ENCODE measurements around the gene LCT.
"Not testable (repeated sequence)": the region's sequence is repeated elsewhere in the genome, so short reads cannot be mapped to it uniquely, and the experiment has no call there.

LCT gene

GRCh38 chr2:135795641-135796040 is 41.3 kb downstream of the LCT start:
- not testable (repeated sequence) for H3K27me3 ChIP-seq (ENCODE audit: low read depth, low read length); H3K9me3 ChIP-seq (ENCODE audit: control insufficient read depth in 1 of 2, low read length in 2 of 2); H3K4me3 ChIP-seq (ENCODE audit: low read depth in 1 of 2, low read length in 2 of 2); H3K27ac ChIP-seq (ENCODE audit: low read length); H3K36me3 ChIP-seq (ENCODE audit: control insufficient read depth in 1 of 2, insufficient read depth in 2 of 2, low read length in 2 of 2); H3K4me1 ChIP-seq (ENCODE audit: control insufficient read depth in 1 of 2, insufficient read depth in 2 of 2, low read length in 2 of 2)

- H3K4me3 ChIP-seq (ENCODE audit: low read depth in 1 of 2, low read length in 2 of 2) = no peak overlapping the region
- H3K36me3 ChIP-seq (ENCODE audit: control insufficient read depth in 1 of 2, insufficient read depth in 2 of 2, low read length in 2 of 2) = peaks cover 0 to 7% of the 10 kb centered on the region in 2 donors
- H3K9me3 ChIP-seq (ENCODE audit: control insufficient read depth in 1 of 2, low read length in 2 of 2) = no peaks in the 10 kb centered on the region
- H3K27ac ChIP-seq (ENCODE audit: low read length) = no peak overlapping the region
- H3K27me3 ChIP-seq (ENCODE audit: low read depth, low read length) = no peaks in the 10 kb centered on the region
- H3K4me1 ChIP-seq (ENCODE audit: control insufficient read depth in 1 of 2, insufficient read depth in 2 of 2, low read length in 2 of 2) = no peaks in the 10 kb centered on the region
Measured at GRCh38 chr2:135792401-135793150, 44.4 kb downstream of the LCT start.

- Histone ChIP-seq H3K9me3 (ENCODE audit: control insufficient read depth in 1 of 2, low read length in 2 of 2) (no peaks in the 10 kb centered on the region), H3K27ac (ENCODE audit: low read length) (no peak overlapping the region), H3K36me3 (ENCODE audit: control insufficient read depth in 1 of 2, insufficient read depth in 2 of 2, low read length in 2 of 2) (peaks cover 0 to 17% of the 10 kb centered on the region in 2 donors)
Measured at GRCh38 chr2:135791418-135792190, 45.4 kb downstream of the LCT start.

DNA sequence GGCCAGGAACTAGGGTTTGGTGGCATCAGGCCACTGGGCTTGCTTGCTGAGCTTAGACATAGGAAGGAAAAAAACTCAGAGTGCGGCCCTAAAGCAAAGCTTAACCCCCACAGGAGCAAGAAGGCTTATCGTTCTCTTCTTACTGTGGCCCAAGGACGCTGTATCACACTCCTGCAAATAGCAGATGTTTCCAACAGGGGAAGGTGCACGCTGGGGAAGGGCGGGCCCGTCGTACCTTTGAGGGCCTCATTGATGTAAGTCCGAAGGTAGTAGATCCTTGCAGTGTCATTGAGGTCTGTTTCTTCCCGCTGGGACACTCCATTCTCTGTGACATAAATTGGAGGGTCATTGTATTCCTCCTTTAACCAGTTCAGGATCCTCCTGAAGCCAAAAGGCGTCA is 46.6 kb downstream of the LCT start:
- no peaks in the 10 kb centered on the region for H3K27me3 ChIP-seq (ENCODE audit: low read depth, low read length)
- H3K27ac ChIP-seq (ENCODE audit: low read length) = no peak overlapping the region
- no peaks in the 10 kb centered on the region for H3K9me3 ChIP-seq (ENCODE audit: control insufficient read depth in 1 of 2, low read length in 2 of 2)
- peaks cover 3 to 28% of the 10 kb centered on the region in 2 donors for H3K36me3 ChIP-seq (ENCODE audit: control insufficient read depth in 1 of 2, insufficient read depth in 2 of 2, low read length in 2 of 2)
- H3K4me1 ChIP-seq (ENCODE audit: control insufficient read depth in 1 of 2, insufficient read depth in 2 of 2, low read length in 2 of 2) = no peaks in the 10 kb centered on the region
- no peak overlapping the region for H3K4me3 ChIP-seq (ENCODE audit: low read depth in 1 of 2, low read length in 2 of 2)

More at GRCh38 chr2:135791418-135792190, 45.4 kb downstream of the LCT start:
- H3K4me1 ChIP-seq (ENCODE audit: control insufficient read depth in 1 of 2, insufficient read depth in 2 of 2, low read length in 2 of 2) = no peaks in the 10 kb centered on the region
- H3K27me3 ChIP-seq (ENCODE audit: low read depth, low read length) = no peaks in the 10 kb centered on the region
- H3K4me3 ChIP-seq (ENCODE audit: low read depth in 1 of 2, low read length in 2 of 2) = no peak overlapping the region

DNA sequence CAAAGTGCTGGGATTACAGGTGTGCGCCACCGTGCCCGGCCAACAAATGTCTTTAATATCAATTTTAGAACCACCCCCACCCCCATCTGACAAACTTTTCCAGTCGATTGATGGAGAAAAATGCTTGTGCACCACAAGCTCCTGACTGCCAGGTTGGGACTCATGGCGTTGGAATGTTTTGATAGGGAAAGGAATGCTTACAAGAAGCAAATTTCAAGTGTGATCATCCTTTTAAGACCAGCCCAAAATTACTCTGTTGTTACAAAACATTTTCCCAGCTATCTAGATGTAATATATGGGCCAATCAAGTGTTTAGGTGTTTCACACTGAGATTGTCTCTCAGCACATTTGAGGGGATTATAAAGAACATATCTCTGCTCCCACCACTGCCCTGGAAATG is 50.2 kb downstream of the LCT start:
- Histone ChIP-seq H3K36me3 (ENCODE audit: control insufficient read depth in 1 of 2, insufficient read depth in 2 of 2, low read length in 2 of 2) (peaks cover 33 to 64% of the 10 kb centered on the region in 2 donors), H3K4me3 (ENCODE audit: low read depth in 1 of 2, low read length in 2 of 2) (no peak overlapping the region), H3K4me1 (ENCODE audit: control insufficient read depth in 1 of 2, insufficient read depth in 2 of 2, low read length in 2 of 2) (no peaks in the 10 kb centered on the region), H3K27ac (ENCODE audit: low read length) (no peak overlapping the region), H3K27me3 (ENCODE audit: low read depth, low read length) (no peaks in the 10 kb centered on the region), H3K9me3 (ENCODE audit: control insufficient read depth in 1 of 2, low read length in 2 of 2) (no peaks in the 10 kb centered on the region)

- Histone ChIP-seq H3K27me3 (ENCODE audit: low read depth, low read length) (no peaks in the 10 kb centered on the region), H3K4me1 (ENCODE audit: control insufficient read depth in 1 of 2, insufficient read depth in 2 of 2, low read length in 2 of 2) (no peaks in the 10 kb centered on the region), H3K27ac (ENCODE audit: low read length) (no peak overlapping the region), H3K36me3 (ENCODE audit: control insufficient read depth in 1 of 2, insufficient read depth in 2 of 2, low read length in 2 of 2) (peaks cover 49 to 82% of the 10 kb centered on the region in 2 donors), H3K9me3 (ENCODE audit: control insufficient read depth in 1 of 2, low read length in 2 of 2) (no peaks in the 10 kb centered on the region), H3K4me3 (ENCODE audit: low read depth in 1 of 2, low read length in 2 of 2) (no peak overlapping the region)
Measured at GRCh38 chr2:135785032-135785431, 52.0 kb downstream of the LCT start.

- Histone ChIP-seq H3K36me3 (ENCODE audit: control insufficient read depth in 1 of 2, insufficient read depth in 2 of 2, low read length in 2 of 2) (peaks cover 60 to 92% of the 10 kb centered on the region in 2 donors), H3K4me1 (ENCODE audit: control insufficient read depth in 1 of 2, insufficient read depth in 2 of 2, low read length in 2 of 2) (no peaks in the 10 kb centered on the region), H3K4me3 (ENCODE audit: low read depth in 1 of 2, low read length in 2 of 2) (no peak overlapping the region), H3K27ac (ENCODE audit: low read length) (no peak overlapping the region), H3K27me3 (ENCODE audit: low read depth, low read length) (no peaks in the 10 kb centered on the region), H3K9me3 (ENCODE audit: control insufficient read depth in 1 of 2, low read length in 2 of 2) (no peaks in the 10 kb centered on the region)
Measured at GRCh38 chr2:135783439-135783838, 53.5 kb downstream of the LCT start.

DNA sequence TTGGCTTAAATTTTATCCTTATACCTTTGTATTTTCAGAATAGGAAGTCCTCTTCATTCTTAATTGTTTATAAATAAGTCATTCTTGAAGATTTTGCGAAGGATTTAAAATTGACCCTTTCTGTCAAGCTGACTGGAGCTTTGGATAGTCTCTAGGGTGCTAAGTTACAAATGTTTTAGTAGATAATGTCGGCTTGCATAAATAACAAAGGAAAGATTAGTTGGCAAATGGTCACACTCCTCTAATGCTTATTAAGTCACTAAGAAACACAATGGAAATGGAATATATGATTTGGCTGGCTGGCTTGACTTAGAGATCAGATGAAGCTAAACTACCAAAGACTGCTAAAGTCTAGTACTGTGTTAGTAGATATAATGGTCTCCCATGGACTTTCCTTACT is 54.8 kb downstream of the LCT start:
- H3K4me3 ChIP-seq (ENCODE audit: low read depth in 1 of 2, low read length in 2 of 2) = no peak overlapping the region
- H3K27me3 ChIP-seq (ENCODE audit: low read depth, low read length) = no peaks in the 10 kb centered on the region
- H3K4me1 ChIP-seq (ENCODE audit: control insufficient read depth in 1 of 2, insufficient read depth in 2 of 2, low read length in 2 of 2) = no peaks in the 10 kb centered on the region
- no peak overlapping the region for H3K27ac ChIP-seq (ENCODE audit: low read length)
- H3K9me3 ChIP-seq (ENCODE audit: control insufficient read depth in 1 of 2, low read length in 2 of 2) = no peaks in the 10 kb centered on the region
- H3K36me3 ChIP-seq (ENCODE audit: control insufficient read depth in 1 of 2, insufficient read depth in 2 of 2, low read length in 2 of 2) = peaks cover 64 to 93% of the 10 kb centered on the region in 2 donors

GRCh38 chr2:135776367-135776766 is 60.6 kb downstream of the LCT start:
- Histone ChIP-seq H3K4me3 (ENCODE audit: low read depth in 1 of 2, low read length in 2 of 2) (no peak overlapping the region), H3K9me3 (ENCODE audit: control insufficient read depth in 1 of 2, low read length in 2 of 2) (peaks cover 0 to 2% of the 10 kb centered on the region in 2 donors), H3K4me1 (ENCODE audit: control insufficient read depth in 1 of 2, insufficient read depth in 2 of 2, low read length in 2 of 2) (no peaks in the 10 kb centered on the region), H3K27ac (ENCODE audit: low read length) (no peak overlapping the region), H3K36me3 (ENCODE audit: control insufficient read depth in 1 of 2, insufficient read depth in 2 of 2, low read length in 2 of 2) (peaks cover 66 to 91% of the 10 kb centered on the region in 2 donors), H3K27me3 (ENCODE audit: low read depth, low read length) (no peaks in the 10 kb centered on the region)

DNA sequence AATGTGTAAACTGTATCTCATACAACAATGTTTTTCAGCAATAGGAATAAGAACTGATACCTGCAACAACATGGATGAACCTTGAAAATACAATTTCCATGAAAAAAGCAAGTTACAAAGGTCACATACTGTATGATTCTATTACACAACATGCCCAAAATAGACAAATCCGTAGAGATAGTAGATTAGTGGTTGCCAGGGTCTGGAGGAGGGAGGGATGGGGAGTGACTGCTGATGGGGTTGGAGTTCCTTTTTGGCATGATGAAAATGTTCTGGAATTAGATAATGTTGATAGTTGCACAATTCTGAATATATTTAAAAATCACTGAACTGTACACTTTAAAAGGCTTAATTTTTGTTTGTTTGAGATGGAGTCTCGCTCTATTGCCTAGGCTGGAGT is 61.6 kb downstream of the LCT start:
- peaks cover 66 to 91% of the 10 kb centered on the region in 2 donors for H3K36me3 ChIP-seq (ENCODE audit: control insufficient read depth in 1 of 2, insufficient read depth in 2 of 2, low read length in 2 of 2)
- H3K27ac ChIP-seq (ENCODE audit: low read length) = no peak overlapping the region
- no peak overlapping the region for H3K4me3 ChIP-seq (ENCODE audit: low read depth in 1 of 2, low read length in 2 of 2)
- H3K27me3 ChIP-seq (ENCODE audit: low read depth, low read length) = no peaks in the 10 kb centered on the region
- peaks cover 0 to 2% of the 10 kb centered on the region in 2 donors for H3K9me3 ChIP-seq (ENCODE audit: control insufficient read depth in 1 of 2, low read length in 2 of 2)
- no peaks in the 10 kb centered on the region for H3K4me1 ChIP-seq (ENCODE audit: control insufficient read depth in 1 of 2, insufficient read depth in 2 of 2, low read length in 2 of 2)

DNA sequence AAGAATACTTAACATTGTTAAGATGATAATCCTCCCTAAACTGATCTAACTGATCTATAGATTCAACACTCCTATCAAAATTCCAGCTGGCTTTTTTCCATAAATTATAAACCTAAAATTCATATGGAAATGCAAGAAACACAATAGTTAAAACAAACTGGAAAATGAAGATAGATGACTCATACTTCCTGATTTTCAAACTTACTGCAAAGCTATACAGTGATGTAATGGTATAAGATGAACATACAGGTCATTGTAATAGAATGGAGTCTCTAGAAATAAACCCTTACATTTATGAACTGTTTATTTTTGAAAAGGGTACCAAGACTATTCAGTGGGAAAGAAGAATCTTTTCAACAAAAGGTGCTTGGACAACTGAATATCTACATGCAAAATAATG is 63.1 kb downstream of the LCT start:
- Histone ChIP-seq H3K27ac (ENCODE audit: low read length) (no peak overlapping the region), H3K36me3 (ENCODE audit: control insufficient read depth in 1 of 2, insufficient read depth in 2 of 2, low read length in 2 of 2) (peaks cover 64 to 94% of the 10 kb centered on the region in 2 donors), H3K4me1 (ENCODE audit: control insufficient read depth in 1 of 2, insufficient read depth in 2 of 2, low read length in 2 of 2) (no peaks in the 10 kb centered on the region), H3K4me3 (ENCODE audit: low read depth in 1 of 2, low read length in 2 of 2) (no peak overlapping the region), H3K9me3 (ENCODE audit: control insufficient read depth in 1 of 2, low read length in 2 of 2) (peaks cover 0 to 2% of the 10 kb centered on the region in 2 donors), H3K27me3 (ENCODE audit: low read depth, low read length) (no peaks in the 10 kb centered on the region)
